H1 (cell line): Measurements from ENCODE around the gene PLGRKT. TPM values are rescaled to one million over a fixed set of nuclear protein-coding genes. Genes with fewer than 3 reads are reported as not detected.

Experiments used
- CTCF ChIA-PET: fragments of 300-600 bp; sonication (Branson Sonifier 250); formaldehyde crosslinking; loops from one replicate; lab custom pipeline; 2021; ENCODE audit not compliant: partially characterized antibody; lab: Charles Lee
- POLR2A ChIA-PET: fragments of 300-600 bp; sonication (Branson Sonifier 250); formaldehyde crosslinking; loops from one replicate; lab custom pipeline; 2021; ENCODE audit warnings: inconsistent platforms; ENCODE audit not compliant: partially characterized antibody; lab: Charles Lee
- DNase-seq, 2 experiments: peaks; one replicate each; pipeline versions ENCODE4 v3.0.0 to v3.0.0-alpha.2; 2010 to 2022; ENCODE audit warnings: low spot score in 2 of 2, low read depth in 1 of 2, mixed read lengths in 1 of 2
- FAIRE-seq: peaks from 2 replicates; lab custom pipeline; 2011; peaks lifted over from hg19 to GRCh38; lab: Jason Lieb, UNC
- H2AFZ ChIP-seq: 2 replicates; pipeline ENCODE4 v1.8.1; 2012; ENCODE audit warnings: low read length, inconsistent platforms
- H2AK5ac ChIP-seq: 2 replicates; pipeline ENCODE4 v1.6.1; 2013; ENCODE audit warnings: low read depth, low read length
- H2BK120ac ChIP-seq: replicated peaks from 2 replicates; pipeline ENCODE3; 2013; ENCODE audit warnings: low read depth, low read length, inconsistent platforms
- H2BK12ac ChIP-seq: 2 replicates; pipeline ENCODE4 v1.6.1; 2013; ENCODE audit warnings: low read depth, low read length
- H2BK15ac ChIP-seq: 2 replicates; pipeline ENCODE4 v1.6.1; 2013; ENCODE audit warnings: low read length
- H2BK20ac ChIP-seq: 2 replicates; pipeline ENCODE4 v1.6.1; 2013; ENCODE audit warnings: low read length
- H2BK5ac ChIP-seq: 2 replicates; pipeline ENCODE4 v1.6.1; 2013; ENCODE audit warnings: low read depth, low read length
- H3K14ac ChIP-seq: 2 replicates; pipeline ENCODE4 v1.6.1; 2013; ENCODE audit warnings: inconsistent platforms; ENCODE audit not compliant: insufficient read length
- H3K18ac ChIP-seq: 2 replicates; pipeline ENCODE4 v1.6.1; 2013; ENCODE audit warnings: low read length; ENCODE audit errors: extremely low read depth
- H3K23ac ChIP-seq: 2 replicates; pipeline ENCODE4 v1.6.1; 2013; ENCODE audit warnings: inconsistent platforms; ENCODE audit not compliant: insufficient read length
- H3K23me2 ChIP-seq: 2 replicates; pipeline ENCODE4 v1.6.1; 2013; ENCODE audit warnings: low read depth, low read length
- H3K27ac ChIP-seq: 2 replicates; pipeline ENCODE4 v1.6.1; 2011; ENCODE audit warnings: low read depth, low read length, inconsistent platforms
- H3K27me3 ChIP-seq, 4 experiments: replicated peaks in 1 of 4; 1 replicate in 1 of 4; 2 replicates in 3 of 4; pipeline versions ENCODE4 v1.6.1 to v1.8.1; 2011 to 2013; ENCODE audit warnings: low read length in 3 of 4, mild to moderate bottlenecking in 3 of 4, inconsistent platforms in 2 of 4, mixed read lengths in 2 of 4, moderate library complexity in 1 of 4; ENCODE audit not compliant: control insufficient read depth in 3 of 4, insufficient read depth in 3 of 4; ENCODE audit errors: extremely low read depth in 1 of 4
- H3K36me3 ChIP-seq, 4 experiments: 2 replicates each; pipeline versions ENCODE4 v1.6.1 to v1.8.1; 2011 to 2013; ENCODE audit warnings: mild to moderate bottlenecking in 4 of 4, low read length in 3 of 4, moderate library complexity in 2 of 4, control low read depth in 1 of 4, inconsistent platforms in 1 of 4; ENCODE audit not compliant: insufficient read depth in 4 of 4, control insufficient read depth in 2 of 4
- H3K4ac ChIP-seq: replicated peaks from 2 replicates; pipeline ENCODE3; 2013; ENCODE audit warnings: low read length, low read depth, mixed read lengths, inconsistent platforms; ENCODE audit not compliant: insufficient read length
- H3K4me1 ChIP-seq, 4 experiments: replicated peaks in 1 of 4; 1 replicate in 1 of 4; 2 replicates in 3 of 4; pipeline versions ENCODE4 v1.6.1 to v1.8.1; 2011 to 2013; ENCODE audit warnings: low read length in 3 of 4, inconsistent platforms in 2 of 4, mixed read lengths in 1 of 4; ENCODE audit not compliant: insufficient read depth in 4 of 4, control insufficient read depth in 3 of 4
- H3K4me2 ChIP-seq, 2 experiments: 2 replicates each; pipeline versions ENCODE4 v1.6.1 to v1.8.1; 2011 to 2013; ENCODE audit warnings: low read depth in 2 of 2, low read length in 2 of 2, control low read depth in 1 of 2, inconsistent platforms in 1 of 2, mild to moderate bottlenecking in 1 of 2; ENCODE audit not compliant: insufficient read depth in 1 of 2
- H3K4me3 ChIP-seq, 4 experiments: fragments of 200-600, 300-600 bp in 1 of 4; sonication (generic), shearing (Covaris generic), sonication (Bioruptor Twin) in 1 of 4; 2 replicates each; pipeline versions ENCODE4 v1.5.1 to v1.8.1; 2011 to 2016; ENCODE audit warnings: low read length in 4 of 4, low read depth in 3 of 4, control low read depth in 2 of 4, inconsistent platforms in 2 of 4, mild to moderate bottlenecking in 2 of 4, mixed read lengths in 1 of 4, moderate library complexity in 1 of 4; ENCODE audit not compliant: insufficient read depth in 2 of 4; ENCODE audit errors: extremely low read depth in 1 of 4
- H3K56ac ChIP-seq: replicated peaks from 2 replicates; pipeline ENCODE3; 2013; ENCODE audit warnings: low read depth, mild to moderate bottlenecking, mixed read lengths, low read length, inconsistent platforms; ENCODE audit not compliant: insufficient read length
- H3K79me1 ChIP-seq: 2 replicates; pipeline ENCODE4 v1.6.1; 2013; ENCODE audit warnings: low read depth, low read length, control low read depth
- H3K79me2 ChIP-seq, 2 experiments: 2 replicates each; pipeline versions ENCODE4 v1.6.1 to v1.8.1; 2012 to 2013; ENCODE audit warnings: low read length in 2 of 2, mild to moderate bottlenecking in 2 of 2, inconsistent platforms in 1 of 2; ENCODE audit not compliant: insufficient read depth in 2 of 2, control insufficient read depth in 1 of 2
- H3K9ac ChIP-seq, 4 experiments: replicated peaks in 1 of 4; 1 replicate in 1 of 4; 2 replicates in 3 of 4; pipeline versions ENCODE4 v1.6.1 to v1.8.1; 2011 to 2013; ENCODE audit warnings: low read depth in 3 of 4, low read length in 3 of 4, control low read depth in 2 of 4, mild to moderate bottlenecking in 2 of 4, moderate library complexity in 2 of 4, inconsistent platforms in 1 of 4; ENCODE audit errors: extremely low read depth in 1 of 4
- H3K9me3 ChIP-seq, 2 experiments: 2 replicates each; pipeline versions ENCODE4 v1.6.1 to v1.8.1; 2012 to 2013; ENCODE audit warnings: mild to moderate bottlenecking in 2 of 2, moderate library complexity in 2 of 2, control low read depth in 1 of 2, inconsistent platforms in 1 of 2, low read depth in 1 of 2, low read length in 1 of 2, mixed read lengths in 1 of 2; ENCODE audit not compliant: insufficient read depth in 2 of 2
- H4K20me1 ChIP-seq, 2 experiments: replicated peaks in 1 of 2; 2 replicates each; pipeline versions ENCODE3 to v1.8.1; 2011 to 2013; ENCODE audit warnings: inconsistent platforms in 2 of 2, low read length in 2 of 2, mild to moderate bottlenecking in 1 of 2; ENCODE audit not compliant: insufficient read depth in 2 of 2, control insufficient read depth in 1 of 2
- H4K5ac ChIP-seq: 2 replicates; pipeline ENCODE4 v1.6.1; 2013; ENCODE audit warnings: low read length, low read depth, mixed read lengths, inconsistent platforms; ENCODE audit not compliant: insufficient read length
- H4K8ac ChIP-seq: 2 replicates; pipeline ENCODE4 v1.8.0; 2013; ENCODE audit warnings: mild to moderate bottlenecking, moderate library complexity, low read length, inconsistent platforms; ENCODE audit not compliant: insufficient read depth; ENCODE audit errors: extremely low read depth
- H4K91ac ChIP-seq: replicated peaks from 2 replicates; pipeline ENCODE3; 2013; ENCODE audit warnings: low read length, mixed read lengths, inconsistent platforms; ENCODE audit not compliant: insufficient read length
- BACH1 ChIP-seq: IDR thresholded peaks from 2 replicates; pipeline ENCODE4 v1.6.1; 2012; ENCODE audit warnings: low read length, improper control_type of control experiment
- BRCA1 ChIP-seq: IDR thresholded peaks from 2 replicates; pipeline ENCODE4 v1.6.1; 2012; ENCODE audit warnings: low read depth, low read length, improper control_type of control experiment
- GABPA ChIP-seq: IDR thresholded peaks from 2 replicates; pipeline ENCODE4 v1.6.1; 2011; ENCODE audit warnings: mild to moderate bottlenecking, low read length, moderate library complexity, borderline replicate concordance; ENCODE audit not compliant: insufficient read depth
- HDAC2 ChIP-seq, 2 experiments: fragments of 300-600 bp in 1 of 2; sonication (generic) in 1 of 2; IDR thresholded peaks; 2 replicates each; pipeline ENCODE4 v1.6.1; 2011 to 2012; ENCODE audit warnings: low read depth in 2 of 2, low read length in 2 of 2, mild to moderate bottlenecking in 2 of 2, moderate library complexity in 2 of 2, borderline replicate concordance in 1 of 2, inconsistent platforms in 1 of 2
- KDM5A ChIP-seq: fragments of 200-600 bp; IDR thresholded peaks from 2 replicates; pipeline ENCODE4 v1.7.1; 2012; ENCODE audit warnings: mild to moderate bottlenecking, low read length, inconsistent platforms, mixed read lengths
- NANOG ChIP-seq: IDR thresholded peaks from 2 replicates; pipeline ENCODE4 v1.6.1; 2011; ENCODE audit warnings: low read length, low read depth, mild to moderate bottlenecking, inconsistent platforms; ENCODE audit not compliant: insufficient read depth, poor library complexity, severe bottlenecking
- POLR2A ChIP-seq, 2 experiments: IDR thresholded peaks; 1 replicate in 1 of 2; 2 replicates in 1 of 2; pipeline ENCODE4 v1.6.1; 2011; ENCODE audit warnings: low read depth in 2 of 2, low read length in 2 of 2, mild to moderate bottlenecking in 2 of 2; ENCODE audit errors: control extremely low read depth in 1 of 2
- POLR2AphosphoS5 ChIP-seq: IDR thresholded peaks from 2 replicates; pipeline ENCODE4 v1.6.1; 2011; ENCODE audit warnings: low read depth, low read length
- RAD21 ChIP-seq, 2 experiments: IDR thresholded peaks in 1 of 2; conservative IDR thresholded peaks in 1 of 2; 2 replicates each; pipeline ENCODE4 v1.6.1; 2011; ENCODE audit warnings: low read depth in 2 of 2, low read length in 2 of 2, improper control_type of control experiment in 1 of 2, inconsistent platforms in 1 of 2, mild to moderate bottlenecking in 1 of 2, moderate library complexity in 1 of 2
- SIRT6 ChIP-seq: IDR thresholded peaks from one replicate; pipeline ENCODE4 v1.7.1; 2012; ENCODE audit warnings: low read length, inconsistent platforms
- SP4 ChIP-seq: IDR thresholded peaks from 2 replicates; pipeline ENCODE4 v1.6.1; 2012; ENCODE audit warnings: low read length, inconsistent platforms
- WGBS, 2 experiments: shearing (Covaris generic) in 1 of 2; methylation state at CpG; one replicate each; pipeline versions ENCODE4 v1.1.6 to v1.1.7; 2013 to 2015; ENCODE audit warnings: low lambda C conversion rate in 2 of 2, mixed read lengths in 2 of 2, inconsistent platforms in 1 of 2, low coverage in 1 of 2, missing lambda C conversion rate in 1 of 2; ENCODE audit not compliant: insufficient replicate concordance in 2 of 2, insufficient coverage in 1 of 2, insufficient read length in 1 of 2; ENCODE audit errors: extremely low coverage in 1 of 2, missing lambda C conversion rate in 1 of 2; 5-methylcytosine and 5-hydroxymethylcytosine counted together
- polyA plus RNA-seq, 7 experiments: library from polyadenylated mRNA; depleted of rRNA in 3 of 7; stranded (reverse) in 5 of 7; unstranded in 2 of 7; fragments of >200 nt in 5 of 7; fragments of 200-250 nt in 2 of 7; gene quantifications; 1 replicate in 5 of 7; 2 replicates in 1 of 7; 4 replicates in 1 of 7; pipeline versions ENCODE4 v1.2.1 to v1.2.3, GENCODE V29; 2011 to 2013; ENCODE audit warnings: missing spikeins in 2 of 7, mixed read lengths in 2 of 7
- total RNA-seq: library from RNA; stranded (reverse); fragmentation: NEBNext Ultra II Directional; extraction: Animal tissue kit (Norgen Biotek cat#: 25700); gene quantifications from 2 replicates; pipeline ENCODE4 v1.2.1, GENCODE V29; 2021

PLGRKT gene
- total and polyA plus RNA-seq, 2 of the 8 experiments (the other 6 are each of a cell fraction or from before 2014, with no cell fraction given) = 5.4 to 15.7 TPM

GRCh38 chr9:5355226-5355625 lies 82.5 kb downstream of the PLGRKT start:
- no peak overlapping the region for H3K23ac ChIP-seq
- no peaks in the 10 kb centered on the region for H3K4me1 ChIP-seq
- no peak overlapping the region for H3K4me3 ChIP-seq
- H2BK15ac ChIP-seq = no peak overlapping the region
- H3K27ac ChIP-seq = no peak overlapping the region
- H3K79me2 ChIP-seq = no peaks in the 10 kb centered on the region
- ChIA-PET POLR2A (no interaction called here), CTCF (no interaction called here)
- no peak overlapping the region for H2AFZ ChIP-seq
- no peaks in the 10 kb centered on the region; the same call in 1 of the 2 replicates for H3K23me2 ChIP-seq
- no peak for FAIRE-seq
- H3K18ac ChIP-seq = no peak overlapping the region
- no peak overlapping the region for H3K9ac ChIP-seq
- no peak overlapping the region for H2BK5ac ChIP-seq
- 95% methylated on average over 1 of the region's 1 CpG; no CpG with 5 or more reads in 1 of the 2 experiments for WGBS, 2 experiments
- no peak overlapping the region for H3K4ac ChIP-seq
- H3K27me3 ChIP-seq = no peaks in the 10 kb centered on the region
- no peak overlapping the region for H4K8ac ChIP-seq
- H2BK12ac ChIP-seq = no peak overlapping the region
- no peak overlapping the region for H4K91ac ChIP-seq
- H3K4me2 ChIP-seq = no peak overlapping the region
- no peaks in the 10 kb centered on the region; a peak in 1 of 8 replicates for H3K36me3 ChIP-seq
- no peak overlapping the region for H2BK120ac ChIP-seq
- H3K56ac ChIP-seq = no peak overlapping the region
- DNase-seq = no peak
- H4K20me1 ChIP-seq = no peaks in the 10 kb centered on the region
- TF ChIP-seq RAD21 (IDR thresholded peaks at IDR 0.05 in 1 of 2, conservative IDR thresholded peaks at IDR 0.05 in 1 of 2; ENCODE audit: low read depth in 2 of 2, low read length in 2 of 2) = no peak
- no peak for TF ChIP-seq NANOG
- TF ChIP-seq POLR2A (IDR thresholded peaks at IDR 0.05; ENCODE audit: control extremely low read depth in 1 of 2, low read depth in 2 of 2, low read length in 2 of 2) = no peak
- no peak for TF ChIP-seq SP4
- TF ChIP-seq POLR2AphosphoS5 = no peak
- TF ChIP-seq SIRT6 = no peak
- no peak for TF ChIP-seq BACH1
- TF ChIP-seq BRCA1 = no peak
- TF ChIP-seq HDAC2 (IDR thresholded peaks at IDR 0.05; ENCODE audit: borderline replicate concordance in 1 of 2, low read depth in 2 of 2, low read length in 2 of 2) = no peak
- TF ChIP-seq GABPA = no peak
- no peak for TF ChIP-seq KDM5A
- no peaks in the 10 kb centered on the region for H3K79me1 ChIP-seq
- no peak overlapping the region for H2BK20ac ChIP-seq
- H2AK5ac ChIP-seq = no peak overlapping the region
- no peak overlapping the region for H4K5ac ChIP-seq
- H3K9me3 ChIP-seq = no peaks in the 10 kb centered on the region
- no peak overlapping the region for H3K14ac ChIP-seq
